Colon (tissue), 2 donors: Measurements from ENCODE around the gene HLA-B.

ENCODE experiments used
- FAIRE-seq: peaks from 2 replicates; lab custom pipeline; 2012; peaks lifted over from hg19 to GRCh38; lab: Jason Lieb, UNC
- donor health status: control.
- donor health status: control.

Gene HLA-B

GRCh38 chr6:31352683-31353383 is 4.1 kb downstream of the HLA-B start:
- no peak for FAIRE-seq

- no peak for FAIRE-seq
Measured at GRCh38 chr6:31352310-31352682, 4.7 kb downstream of the HLA-B start.

GRCh38 chr6:31351401-31352309 is 5.3 kb downstream of the HLA-B start:
- FAIRE-seq = no peak

GRCh38 chr6:31351033-31351380 is 6.0 kb downstream of the HLA-B start:
- no peak for FAIRE-seq

GRCh38 chr6:31350196-31351032 is 6.6 kb downstream of the HLA-B start:
- FAIRE-seq = no peak

GRCh38 chr6:31349301-31349700 is 7.7 kb downstream of the HLA-B start:
- FAIRE-seq = no peak

GRCh38 chr6:31345026-31345730 is 11.8 kb downstream of the HLA-B start:
- FAIRE-seq = no peak

GRCh38 chr6:31340228-31340627 is 16.8 kb downstream of the HLA-B start:
- FAIRE-seq = no peak

- no peak for FAIRE-seq
Measured at GRCh38 chr6:31339210-31339609, 17.8 kb downstream of the HLA-B start.

GRCh38 chr6:31336896-31337496 is 20.0 kb downstream of the HLA-B start:
- FAIRE-seq = no peak

GRCh38 chr6:31332637-31333602 is 24.1 kb downstream of the HLA-B start:
- FAIRE-seq = no peak

- FAIRE-seq = no peak
Measured at GRCh38 chr6:31328355-31328960, 28.5 kb downstream of the HLA-B start.

- FAIRE-seq = no peak
Measured at GRCh38 chr6:31321820-31322219, 35.2 kb downstream of the HLA-B start.

GRCh38 chr6:31321005-31321707 is 35.8 kb downstream of the HLA-B start:
- FAIRE-seq = no peak

- no peak for FAIRE-seq
Measured at GRCh38 chr6:31317036-31317435, 39.9 kb downstream of the HLA-B start.

- no peak for FAIRE-seq
Measured at GRCh38 chr6:31309641-31310040, 47.3 kb downstream of the HLA-B start.

GRCh38 chr6:31308845-31309175 is 48.2 kb downstream of the HLA-B start:
- FAIRE-seq = no peak

GRCh38 chr6:31308050-31308844 is 48.7 kb downstream of the HLA-B start:
- FAIRE-seq = no peak

GRCh38 chr6:31307669-31308049 is 49.3 kb downstream of the HLA-B start:
- no peak for FAIRE-seq
